WERI-Rb-1 (cell line): Measurements from ENCODE around the gene RORC.

Experiments
- DNase-seq: peaks from one replicate; pipeline ENCODE4 v3.0.0-alpha.2; 2020
- H3K27ac ChIP-seq: fragments of 250-450 bp; sonication (Bioruptor Pico); 2 replicates; pipeline ENCODE4 v1.5.1; 2020; ENCODE audit warnings: mild to moderate bottlenecking, moderate library complexity
- H3K27me3 ChIP-seq: fragments of 250-450 bp; sonication (Bioruptor Pico); 2 replicates; pipeline ENCODE4 v1.5.1; 2021; ENCODE audit warnings: mild to moderate bottlenecking, low read depth, moderate library complexity; ENCODE audit not compliant: insufficient read depth, severe bottlenecking
- H3K36me3 ChIP-seq: fragments of 250-450 bp; sonication (Bioruptor Pico); 2 replicates; pipeline ENCODE4 v1.5.1; 2020; ENCODE audit warnings: mild to moderate bottlenecking, moderate library complexity
- H3K4me3 ChIP-seq: 2 replicates; pipeline ENCODE4 v1.5.1; 2011; ENCODE audit warnings: low read depth, mild to moderate bottlenecking, control low read depth, low read length
- H3K9me3 ChIP-seq: fragments of 250-450 bp; sonication (Bioruptor Pico); 2 replicates; pipeline ENCODE4 v1.5.1; 2021; ENCODE audit warnings: mild to moderate bottlenecking, moderate library complexity; ENCODE audit not compliant: severe bottlenecking
- CTCF ChIP-seq: IDR thresholded peaks from 2 replicates; pipeline ENCODE4 v1.5.1; 2011; ENCODE audit warnings: low read depth, mild to moderate bottlenecking, control low read depth, inconsistent platforms, low read length

RORC gene

GRCh38 chr1:151839082-151839412 lies 7.4 kb upstream of the RORC start:
- Histone ChIP-seq H3K36me3 (no peaks in the 10 kb centered on the region), H3K27ac (no peak overlapping the region), H3K9me3 (no peaks in the 10 kb centered on the region), H3K27me3 (no peaks in the 10 kb centered on the region), H3K4me3 (no peak overlapping the region)
- no peak for DNase-seq
- TF ChIP-seq CTCF, result no peak

- no peaks in the 10 kb centered on the region for H3K36me3 ChIP-seq
- no peak overlapping the region for H3K27ac ChIP-seq
- no peak for TF ChIP-seq CTCF
- no peaks in the 10 kb centered on the region for H3K9me3 ChIP-seq
- no peaks in the 10 kb centered on the region for H3K27me3 ChIP-seq
- DNase-seq, result no peak
- H3K4me3 ChIP-seq, result no peak overlapping the region
Measured at GRCh38 chr1:151838222-151839081, 6.8 kb upstream of the RORC start.

- no peak for DNase-seq
Measured at GRCh38 chr1:151837884-151838221, 6.3 kb upstream of the RORC start.

GRCh38 chr1:151837197-151837596 lies 5.6 kb upstream of the RORC start:
- TF ChIP-seq CTCF, result no peak
- Histone ChIP-seq H3K27ac (no peak overlapping the region), H3K27me3 (no peaks in the 10 kb centered on the region), H3K4me3 (no peak overlapping the region), H3K9me3 (no peaks in the 10 kb centered on the region), H3K36me3 (no peaks in the 10 kb centered on the region)
- no peak for DNase-seq

More at GRCh38 chr1:151837884-151838221, 6.3 kb upstream of the RORC start:
- Histone ChIP-seq H3K36me3 (no peaks in the 10 kb centered on the region), H3K27ac (no peak overlapping the region), H3K27me3 (no peaks in the 10 kb centered on the region), H3K9me3 (no peaks in the 10 kb centered on the region), H3K4me3 (no peak overlapping the region)
- TF ChIP-seq CTCF, result no peak

GRCh38 chr1:151835596-151835995 lies 4.0 kb upstream of the RORC start:
- H3K27ac ChIP-seq, result peak overlapping the region; percentile 16
- no peak for TF ChIP-seq CTCF
- no peak overlapping the region for H3K4me3 ChIP-seq

GRCh38 chr1:151834239-151834638 lies 2.6 kb upstream of the RORC start:
- no peak overlapping the region for H3K27ac ChIP-seq
- no peaks in the 10 kb centered on the region for H3K36me3 ChIP-seq
- no peaks in the 10 kb centered on the region for H3K9me3 ChIP-seq
- TF ChIP-seq CTCF, result no peak
- no peak overlapping the region for H3K4me3 ChIP-seq
- H3K27me3 ChIP-seq, result no peaks in the 10 kb centered on the region
- DNase-seq, result no peak

More at GRCh38 chr1:151835596-151835995, 4.0 kb upstream of the RORC start:
- no peak for DNase-seq
- H3K27me3 ChIP-seq, result no peaks in the 10 kb centered on the region
- no peaks in the 10 kb centered on the region for H3K36me3 ChIP-seq
- no peaks in the 10 kb centered on the region for H3K9me3 ChIP-seq
